Transverse colon (tissue), 4 donors: Measurements from ENCODE around the gene MFAP4.

Source experiments
- EP300 ChIP-seq: sonication (generic); formaldehyde crosslinking; IDR thresholded peaks from one replicate; pipeline ENCODE4 v1.6.1; 2017; ENCODE audit warnings: antibody characterized with exemption, low read depth
- POLR2A ChIP-seq: fragments of 450-650 bp; IDR thresholded peaks from one replicate; pipeline ENCODE4 v1.6.1; 2016; ENCODE audit warnings: antibody characterized with exemption, mild to moderate bottlenecking, moderate library complexity
- POLR2AphosphoS5 ChIP-seq, 3 donors: sonication (generic); formaldehyde crosslinking; IDR thresholded peaks; one replicate each; pipeline ENCODE4 v1.6.1; 2016; ENCODE audit warnings: antibody characterized with exemption in 3 of 3
- TF ChIP-seq, protein P1 (sequence below), 5 experiments: fragments of 200-600 bp in 3 of 5; fragments of 450-650 bp in 2 of 5; sonication (generic) in 3 of 5; IDR thresholded peaks; 1 replicate in 2 of 5; 2 replicates in 3 of 5; pipeline ENCODE4 v1.5.1; 2016 to 2017; ENCODE audit warnings: antibody characterized with exemption in 5 of 5, inconsistent platforms in 3 of 5, mild to moderate bottlenecking in 2 of 5, moderate library complexity in 1 of 5

- TF ChIP-seq POLR2AphosphoS5 (IDR thresholded peaks at IDR 0.05) (no peak), POLR2A (no peak), EP300 (no peak)
- TF ChIP-seq, protein P1, sequence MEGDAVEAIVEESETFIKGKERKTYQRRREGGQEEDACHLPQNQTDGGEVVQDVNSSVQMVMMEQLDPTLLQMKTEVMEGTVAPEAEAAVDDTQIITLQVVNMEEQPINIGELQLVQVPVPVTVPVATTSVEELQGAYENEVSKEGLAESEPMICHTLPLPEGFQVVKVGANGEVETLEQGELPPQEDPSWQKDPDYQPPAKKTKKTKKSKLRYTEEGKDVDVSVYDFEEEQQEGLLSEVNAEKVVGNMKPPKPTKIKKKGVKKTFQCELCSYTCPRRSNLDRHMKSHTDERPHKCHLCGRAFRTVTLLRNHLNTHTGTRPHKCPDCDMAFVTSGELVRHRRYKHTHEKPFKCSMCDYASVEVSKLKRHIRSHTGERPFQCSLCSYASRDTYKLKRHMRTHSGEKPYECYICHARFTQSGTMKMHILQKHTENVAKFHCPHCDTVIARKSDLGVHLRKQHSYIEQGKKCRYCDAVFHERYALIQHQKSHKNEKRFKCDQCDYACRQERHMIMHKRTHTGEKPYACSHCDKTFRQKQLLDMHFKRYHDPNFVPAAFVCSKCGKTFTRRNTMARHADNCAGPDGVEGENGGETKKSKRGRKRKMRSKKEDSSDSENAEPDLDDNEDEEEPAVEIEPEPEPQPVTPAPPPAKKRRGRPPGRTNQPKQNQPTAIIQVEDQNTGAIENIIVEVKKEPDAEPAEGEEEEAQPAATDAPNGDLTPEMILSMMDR (IDR thresholded peaks at IDR 0.05) = no peak
Measured at GRCh38 chr17:19333736-19334290, 53.2 kb downstream of the MFAP4 start.
